Esophagus muscularis mucosa (tissue), 4 donors: ENCODE results near the gene SLFN14. TPM values are rescaled to one million over a fixed set of nuclear protein-coding genes. Genes with fewer than 3 reads are reported as not detected.

ENCODE experiments used
- DNase-seq: peaks from one replicate; pipeline ENCODE4 v3.0.0-alpha.2; 2017; ENCODE audit errors: extremely low spot score
- H3K27ac ChIP-seq, 4 donors: fragments of 200-600 bp; sonication (generic); replicated peaks in 1 of 4; 1 replicate in 3 of 4; 2 replicates in 1 of 4; pipeline ENCODE4 v1.5.1; 2016 to 2019; ENCODE audit warnings: mild to moderate bottlenecking in 1 of 4
- H3K27me3 ChIP-seq, 4 donors: fragments of 200-600 bp; sonication (generic); one replicate each; pipeline versions ENCODE4 v1.5.1 to v1.6.0; 2016 to 2019
- H3K36me3 ChIP-seq, 4 donors: fragments of 200-600 bp; sonication (generic); one replicate each; pipeline ENCODE4 v1.5.1; 2016 to 2019
- H3K4me1 ChIP-seq, 4 donors: fragments of 200-600 bp; sonication (generic); one replicate each; pipeline ENCODE4 v1.5.1; 2016 to 2019
- H3K4me3 ChIP-seq, 4 donors: fragments of 200-600 bp; sonication (generic); 1 replicate in 2 of 4; 2 replicates in 2 of 4; pipeline ENCODE4 v1.5.1; 2016 to 2019; ENCODE audit warnings: mild to moderate bottlenecking in 4 of 4, moderate library complexity in 1 of 4
- H3K9me3 ChIP-seq, 4 donors: fragments of 200-600 bp; sonication (generic); 1 replicate in 3 of 4; 2 replicates in 1 of 4; pipeline ENCODE4 v1.5.1; 2016 to 2019
- EP300 ChIP-seq: sonication (generic); formaldehyde crosslinking; IDR thresholded peaks from one replicate; pipeline ENCODE4 v1.6.1; 2017; ENCODE audit warnings: antibody characterized with exemption
- POLR2A ChIP-seq: fragments of 450-650 bp; IDR thresholded peaks from one replicate; pipeline ENCODE4 v1.6.1; 2017; ENCODE audit warnings: antibody characterized with exemption, moderate library complexity, mild to moderate bottlenecking, low read depth
- POLR2AphosphoS5 ChIP-seq, 2 donors: sonication (generic); formaldehyde crosslinking; IDR thresholded peaks; one replicate each; pipeline ENCODE4 v1.6.1; 2017; ENCODE audit warnings: antibody characterized with exemption in 2 of 2
- WGBS: methylation state at CpG from one replicate; pipeline ENCODE4 v1.1.5; 2018; 5-methylcytosine and 5-hydroxymethylcytosine counted together
- intact Hi-C: fragments of 100-400 bp; cut with DNase I; formaldehyde crosslinking; loops from one replicate; pipeline ENCODE4 v1.15.1; 2023
- total RNA-seq, 4 donors: library from RNA; depleted of rRNA; stranded (reverse); fragments of >200 nt; gene quantifications; one replicate each; pipeline versions ENCODE4 v1.1.0 to v1.2.1, GENCODE V29; 2016
- TF ChIP-seq, protein P1 (sequence below), 3 experiments: fragments of 200-600 bp in 2 of 3; fragments of 450-650 bp in 1 of 3; sonication (generic) in 2 of 3; IDR thresholded peaks; one replicate each; pipeline ENCODE4 v1.5.1; 2017 to 2019; ENCODE audit warnings: antibody characterized with exemption in 3 of 3, mild to moderate bottlenecking in 2 of 3, moderate library complexity in 1 of 3

Gene SLFN14
- not detected for total RNA-seq

- 62% methylated on average over 3 of the region's 3 CpGs for WGBS
- Histone ChIP-seq H3K27ac (no peak within 1 kb of the TSS), H3K4me3 (no peak within 1 kb of the TSS), H3K36me3 (no peaks in the 10 kb centered on the region), H3K4me1 (no peaks in the 10 kb centered on the region), H3K27me3 (peaks cover 0 to 19% (median 0%) of the 10 kb centered on the region in 4 donors), H3K9me3 (no peaks in the 10 kb centered on the region)
- no peak for DNase-seq
- no peak for TF ChIP-seq POLR2AphosphoS5 (IDR thresholded peaks at IDR 0.05)
- TF ChIP-seq EP300: no peak
- intact Hi-C loops: no loop called here
Measured at GRCh38 chr17:35560703-35561102, at the start of gene SLFN14. Gene SLFN14 (minus strand): TSS chr17:35560819. CDS start chr17:35558062, 2,757 bp downstream.

GRCh38 chr17:35609831-35610230 lies 49.2 kb upstream of the SLFN14 start:
- H3K4me3 ChIP-seq: peak overlapping the region in 1 of 4 donors; percentile 51
- DNase-seq: no peak
- H3K4me1 ChIP-seq: peaks cover 0 to 81% (median 61%) of the 10 kb centered on the region in 4 donors
- no peak for TF ChIP-seq POLR2A
- TF ChIP-seq, protein P1, sequence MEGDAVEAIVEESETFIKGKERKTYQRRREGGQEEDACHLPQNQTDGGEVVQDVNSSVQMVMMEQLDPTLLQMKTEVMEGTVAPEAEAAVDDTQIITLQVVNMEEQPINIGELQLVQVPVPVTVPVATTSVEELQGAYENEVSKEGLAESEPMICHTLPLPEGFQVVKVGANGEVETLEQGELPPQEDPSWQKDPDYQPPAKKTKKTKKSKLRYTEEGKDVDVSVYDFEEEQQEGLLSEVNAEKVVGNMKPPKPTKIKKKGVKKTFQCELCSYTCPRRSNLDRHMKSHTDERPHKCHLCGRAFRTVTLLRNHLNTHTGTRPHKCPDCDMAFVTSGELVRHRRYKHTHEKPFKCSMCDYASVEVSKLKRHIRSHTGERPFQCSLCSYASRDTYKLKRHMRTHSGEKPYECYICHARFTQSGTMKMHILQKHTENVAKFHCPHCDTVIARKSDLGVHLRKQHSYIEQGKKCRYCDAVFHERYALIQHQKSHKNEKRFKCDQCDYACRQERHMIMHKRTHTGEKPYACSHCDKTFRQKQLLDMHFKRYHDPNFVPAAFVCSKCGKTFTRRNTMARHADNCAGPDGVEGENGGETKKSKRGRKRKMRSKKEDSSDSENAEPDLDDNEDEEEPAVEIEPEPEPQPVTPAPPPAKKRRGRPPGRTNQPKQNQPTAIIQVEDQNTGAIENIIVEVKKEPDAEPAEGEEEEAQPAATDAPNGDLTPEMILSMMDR (IDR thresholded peaks at IDR 0.05): no peak
- no peak for TF ChIP-seq POLR2AphosphoS5 (IDR thresholded peaks at IDR 0.05)
- no peak for TF ChIP-seq EP300
- 99% methylated on average over 4 of the region's 4 CpGs for WGBS
- no peaks in the 10 kb centered on the region for H3K9me3 ChIP-seq
- peaks cover 21 to 78% (median 58%) of the 10 kb centered on the region in 4 donors for H3K36me3 ChIP-seq
- no peaks in the 10 kb centered on the region for H3K27me3 ChIP-seq
- peak overlapping the region in 2 of 4 donors; percentile 29 to 65 for H3K27ac ChIP-seq
- intact Hi-C loops: loop anchor here (5.0 to 10.0 kb wide), 2 partner anchors 137 to 205 kb away; no protein-coding TSS in a partner anchor

DNA sequence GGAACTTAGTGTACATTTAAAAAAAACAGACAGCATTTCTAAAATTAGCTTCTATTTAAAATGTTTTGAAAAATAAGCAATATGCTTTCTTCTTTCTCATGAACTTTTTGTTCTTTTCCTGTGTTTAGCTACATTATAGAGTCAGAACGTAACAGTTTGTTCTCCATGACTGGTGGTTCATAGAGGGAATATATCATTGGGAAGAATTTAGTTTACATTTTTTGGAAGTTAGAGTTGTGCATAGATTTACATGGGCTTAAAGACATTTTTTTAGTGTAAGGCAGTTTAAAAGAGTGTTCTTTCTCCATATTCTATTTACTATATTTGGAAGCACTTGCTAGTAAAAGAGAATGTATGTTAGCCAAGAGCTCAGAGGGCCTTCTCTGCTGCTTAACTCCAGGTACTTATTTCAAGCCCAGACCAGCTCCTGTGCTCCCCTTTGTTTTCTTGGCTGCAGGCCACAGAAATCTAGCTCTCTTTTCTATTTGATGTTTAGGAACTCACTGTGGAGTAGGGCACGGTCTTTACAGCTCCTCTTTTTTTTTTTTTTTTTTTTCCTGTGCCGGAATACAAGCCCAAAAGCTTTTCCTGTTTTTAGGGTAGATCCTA lies 46.7 kb upstream of the SLFN14 start:
- no peaks in the 10 kb centered on the region for H3K27me3 ChIP-seq
- H3K4me1 ChIP-seq: peaks cover 0 to 60% (median 46%) of the 10 kb centered on the region in 4 donors
- H3K4me3 ChIP-seq: peak overlapping the region; percentile 15 to 51 (median 23)
- 51% methylated on average over 3 of the region's 3 CpGs for WGBS
- no peaks in the 10 kb centered on the region for H3K9me3 ChIP-seq
- no peak for DNase-seq
- TF ChIP-seq EP300: no peak
- TF ChIP-seq POLR2AphosphoS5 (IDR thresholded peaks at IDR 0.05): peak in 1 of 2 donors; percentile 68
- peak overlapping the region; percentile 60 to 71 (median 64) for H3K27ac ChIP-seq
- H3K36me3 ChIP-seq: peaks cover 32 to 98% (median 80%) of the 10 kb centered on the region in 4 donors
- intact Hi-C loops: no loop called here

GRCh38 chr17:35605678-35606077 lies 45.1 kb upstream of the SLFN14 start:
- Histone ChIP-seq H3K36me3 (peaks cover 35 to 98% (median 85%) of the 10 kb centered on the region in 4 donors), H3K9me3 (no peaks in the 10 kb centered on the region), H3K4me1 (peaks cover 0 to 52% (median 43%) of the 10 kb centered on the region in 4 donors), H3K27me3 (no peaks in the 10 kb centered on the region), H3K27ac (peak overlapping the region; percentile 44 to 60 (median 51)), H3K4me3 (no peak overlapping the region)
- DNase-seq: no peak
- WGBS: 90% methylated on average over 2 of the region's 2 CpGs
- TF ChIP-seq, protein P1 (IDR thresholded peaks at IDR 0.05): no peak
- TF ChIP-seq EP300: no peak
- TF ChIP-seq POLR2AphosphoS5 (IDR thresholded peaks at IDR 0.05): no peak
- no peak for TF ChIP-seq POLR2A
- intact Hi-C loops: no loop called here

- peaks cover 4 to 35% (median 29%) of the 10 kb centered on the region in 4 donors for H3K4me1 ChIP-seq
- 89% methylated on average over 7 of the region's 7 CpGs for WGBS
- H3K9me3 ChIP-seq: no peaks in the 10 kb centered on the region
- no peak overlapping the region for H3K4me3 ChIP-seq
- H3K36me3 ChIP-seq: peaks cover 32 to 98% (median 85%) of the 10 kb centered on the region in 4 donors
- TF ChIP-seq EP300 (no peak), POLR2AphosphoS5 (IDR thresholded peaks at IDR 0.05) (no peak), POLR2A (no peak)
- TF ChIP-seq, protein P1 (IDR thresholded peaks at IDR 0.05): no peak
- H3K27ac ChIP-seq: no peak overlapping the region
- intact Hi-C loops: no loop called here
- H3K27me3 ChIP-seq: no peaks in the 10 kb centered on the region
- no peak for DNase-seq
Measured at GRCh38 chr17:35603674-35604073, 43.1 kb upstream of the SLFN14 start.
